ENCODE data around the gene SPIRE1. TPM values are rescaled to one million over a fixed set of nuclear protein-coding genes. Genes with fewer than 3 reads are reported as not detected.
"Not testable (repeated sequence)": the region's sequence is repeated elsewhere in the genome, so short reads cannot be mapped to it uniquely, and the experiment has no call there.

Gene SPIRE1
- total RNA-seq, 1 donor from 2014 or later = 8.4 TPM

DNA sequence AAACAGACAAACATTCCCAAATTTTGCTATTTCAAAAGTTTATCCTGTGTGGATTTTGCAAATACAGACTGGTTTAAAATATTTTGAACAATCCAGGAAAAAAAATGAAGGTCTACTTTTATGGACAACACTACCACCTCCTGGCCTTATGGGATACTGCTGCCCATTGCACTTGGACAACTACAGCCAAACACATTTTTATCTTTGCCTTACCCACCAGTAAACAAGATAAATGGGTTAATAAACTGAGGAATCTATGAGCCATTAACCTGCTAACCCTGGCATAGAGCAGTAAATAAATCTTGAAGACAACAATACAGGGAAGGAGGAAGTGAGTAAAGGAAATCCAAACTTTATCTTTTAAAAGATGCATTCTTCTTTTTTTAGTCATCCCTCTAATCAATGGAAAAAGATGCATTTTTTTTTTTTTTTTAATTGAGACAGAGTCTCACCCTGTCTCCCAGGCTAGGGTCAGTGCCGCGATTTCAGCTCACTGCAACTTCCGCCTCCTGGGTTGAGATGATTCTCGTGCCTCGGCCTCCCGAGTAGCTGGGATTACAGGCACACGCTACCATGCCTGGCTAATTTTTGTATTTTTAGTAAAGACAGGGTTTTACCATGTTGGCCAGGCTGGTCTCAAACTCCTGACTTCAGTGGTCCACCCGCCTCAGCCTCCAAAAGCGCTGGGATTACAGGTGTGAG is 2.1 kb upstream of the SPIRE1 start:
- DNase-seq = peak; percentile 83
- Mint-ChIP-seq H3K4me1 (peaks cover 17% of the 10 kb centered on the region), H3K27me3 (peaks cover 19% of the 10 kb centered on the region), H3K36me3 (ENCODE audit: low read depth) (peaks cover 2% of the 10 kb centered on the region), H3K4me3 (peak overlapping the region; percentile 19), H3K9me3 (no peaks in the 10 kb centered on the region), H3K27ac (no peak overlapping the region)
- intact Hi-C loops (cut with micrococcal nuclease) = loop anchor here (1.0 to 5.0 kb wide), 5 partner anchors 43 to 332 kb away; partner anchors contain the start of genes AFG3L2, CEP76, PRELID3A and PSMG2

DNA sequence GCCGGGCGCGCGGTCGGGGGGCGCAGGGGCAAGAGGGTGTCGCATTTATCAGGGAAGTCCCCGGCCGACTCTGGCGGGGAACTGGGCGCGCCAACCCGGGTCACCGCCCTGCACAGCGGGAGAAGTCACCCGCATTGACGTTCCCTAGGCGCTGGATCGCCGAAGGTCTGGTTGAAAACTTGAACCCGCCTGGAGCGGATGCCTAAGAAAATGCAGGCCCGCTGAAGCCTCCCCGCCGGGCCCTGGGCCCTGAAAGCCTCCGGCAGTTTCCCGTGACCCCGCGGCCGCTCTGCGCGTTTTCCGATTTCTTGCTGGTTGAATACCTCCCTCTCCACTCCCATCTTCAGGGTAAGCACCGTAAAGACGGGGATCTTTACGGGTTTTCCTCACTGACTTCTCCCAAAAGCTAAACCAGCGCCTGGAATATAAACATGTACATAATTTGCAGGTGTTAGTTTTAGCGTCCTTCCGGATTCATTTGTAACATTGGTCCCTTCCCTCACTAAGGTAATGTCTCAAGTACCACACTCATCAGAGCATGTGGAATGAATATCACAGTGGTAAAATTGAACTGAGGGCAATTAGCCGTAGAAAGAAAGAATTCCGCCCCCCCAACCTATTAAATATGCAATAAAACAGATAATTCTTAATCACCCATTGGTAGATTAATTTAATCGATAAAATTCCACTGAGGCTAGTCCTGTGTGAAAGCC is 675 bp upstream of the SPIRE1 start:
- H3K9me3 Mint-ChIP-seq = no peaks in the 10 kb centered on the region
- H3K27ac Mint-ChIP-seq = peak overlapping the region; percentile 77
- intact Hi-C loops (cut with micrococcal nuclease) = loop anchor here (1.0 to 5.0 kb wide), 5 partner anchors 44 to 350 kb away; partner anchors contain the start of genes AFG3L2, CEP76, PRELID3A and PSMG2
- peaks cover 4% of the 10 kb centered on the region for H3K36me3 Mint-ChIP-seq (ENCODE audit: low read depth)
- peak overlapping the region; percentile 75 for H3K4me3 Mint-ChIP-seq
- peaks cover 21% of the 10 kb centered on the region for H3K4me1 Mint-ChIP-seq
- H3K27me3 Mint-ChIP-seq = peaks cover 23% of the 10 kb centered on the region
- DNase-seq = no peak

DNA sequence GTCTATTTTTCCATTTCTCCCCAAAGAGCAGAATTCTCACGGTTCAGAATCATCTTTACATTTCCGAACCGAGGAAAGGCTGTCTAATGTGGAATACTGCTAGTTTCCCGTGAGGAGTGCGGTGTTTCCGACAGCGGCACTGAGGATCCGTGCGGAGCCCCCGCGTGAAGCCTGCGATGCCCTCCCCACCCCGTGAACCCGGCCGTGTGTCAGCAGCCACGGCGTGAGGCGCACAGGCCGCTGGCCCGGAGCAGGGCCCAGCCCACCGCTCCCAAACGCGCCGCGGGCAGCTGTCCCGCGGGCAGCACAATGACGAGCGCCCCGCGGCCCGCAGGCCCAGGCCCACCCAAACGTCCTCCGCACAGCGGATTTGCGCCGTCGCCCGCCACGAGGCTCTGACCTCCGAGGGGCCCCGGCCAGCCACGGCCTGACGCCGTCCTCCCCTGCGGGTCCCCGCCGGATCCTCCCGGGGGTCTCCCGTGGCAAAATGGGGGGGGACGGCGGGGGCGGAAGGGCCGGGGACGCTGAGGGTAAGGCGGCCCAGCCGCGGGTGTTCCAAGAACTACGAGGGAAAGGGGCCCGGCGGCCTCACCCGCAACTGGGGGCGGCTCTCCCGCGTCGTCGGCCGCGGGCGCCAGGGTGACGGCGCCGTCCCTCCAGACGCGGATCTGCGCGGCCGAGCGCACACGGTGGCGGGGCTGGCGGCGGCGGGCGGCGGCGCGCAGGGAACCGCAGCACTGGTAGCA is 796 bp downstream of the SPIRE1 start:
- intact Hi-C loops (cut with micrococcal nuclease) = loop anchor here (1.0 to 5.0 kb wide), 2 partner anchors 237 to 250 kb away; partner anchors contain the start of gene PRELID3A
- H3K27ac Mint-ChIP-seq = peak overlapping the region; percentile 75
- peaks cover 30% of the 10 kb centered on the region for H3K4me1 Mint-ChIP-seq
- H3K4me3 Mint-ChIP-seq = peak overlapping the region; percentile 86
- peaks cover 4% of the 10 kb centered on the region for H3K36me3 Mint-ChIP-seq (ENCODE audit: low read depth)
- DNase-seq = peak; percentile 76
- H3K27me3 Mint-ChIP-seq = peaks cover 23% of the 10 kb centered on the region
- H3K9me3 Mint-ChIP-seq = no peaks in the 10 kb centered on the region

DNA sequence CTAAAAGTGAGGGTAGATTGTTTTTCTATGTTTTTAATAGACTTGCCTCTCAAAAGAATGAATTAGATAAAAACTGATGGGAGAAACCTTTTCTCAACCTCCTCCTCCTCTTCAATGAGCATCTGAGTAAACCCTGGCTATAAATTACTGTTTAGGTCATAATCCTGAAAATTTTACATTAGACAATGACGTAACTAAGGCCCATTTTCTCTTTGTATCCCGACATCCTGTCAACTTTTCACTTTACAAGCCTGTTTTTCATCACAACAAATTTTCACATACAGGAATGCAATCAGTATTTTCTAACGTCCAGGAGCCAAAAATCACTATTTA is 1.3 kb downstream of the SPIRE1 start:
- H3K4me1 Mint-ChIP-seq = peaks cover 30% of the 10 kb centered on the region
- peak overlapping the region; percentile 75 for H3K27ac Mint-ChIP-seq
- DNase-seq = no peak
- H3K27me3 Mint-ChIP-seq = peaks cover 25% of the 10 kb centered on the region
- H3K36me3 Mint-ChIP-seq (ENCODE audit: low read depth) = peaks cover 4% of the 10 kb centered on the region
- no peaks in the 10 kb centered on the region for H3K9me3 Mint-ChIP-seq
- intact Hi-C loops (cut with micrococcal nuclease) = loop anchor here (5.0 kb wide), 1 partner anchor 249 kb away; the partner anchor contains the start of gene PRELID3A
- H3K4me3 Mint-ChIP-seq = peak overlapping the region; percentile 86

DNA sequence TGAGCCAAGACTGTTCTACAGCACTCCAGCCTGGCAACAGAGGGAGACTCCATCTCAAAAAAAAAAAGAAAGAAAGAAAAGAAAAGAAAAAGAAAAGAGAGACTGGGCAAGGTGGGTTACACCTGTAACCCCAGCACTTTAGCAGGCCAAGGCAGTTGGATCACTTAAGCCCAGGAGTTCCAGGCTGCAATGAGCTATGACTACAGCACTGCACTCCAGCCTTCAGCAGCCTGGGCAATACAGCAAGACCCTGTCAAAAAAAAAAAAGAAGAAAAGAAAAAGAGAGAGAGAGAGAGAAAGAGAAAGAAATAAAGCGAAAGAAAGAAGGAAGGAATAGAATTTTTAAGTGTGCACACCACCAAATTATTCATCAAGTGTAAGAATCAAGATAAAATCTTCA is 2.9 kb downstream of the SPIRE1 start:
- H3K4me3 Mint-ChIP-seq = peak overlapping the region; percentile 18
- intact Hi-C loops (cut with micrococcal nuclease) = loop anchor here (5.0 kb wide), 1 partner anchor 248 kb away; the partner anchor contains the start of gene PRELID3A

DNA sequence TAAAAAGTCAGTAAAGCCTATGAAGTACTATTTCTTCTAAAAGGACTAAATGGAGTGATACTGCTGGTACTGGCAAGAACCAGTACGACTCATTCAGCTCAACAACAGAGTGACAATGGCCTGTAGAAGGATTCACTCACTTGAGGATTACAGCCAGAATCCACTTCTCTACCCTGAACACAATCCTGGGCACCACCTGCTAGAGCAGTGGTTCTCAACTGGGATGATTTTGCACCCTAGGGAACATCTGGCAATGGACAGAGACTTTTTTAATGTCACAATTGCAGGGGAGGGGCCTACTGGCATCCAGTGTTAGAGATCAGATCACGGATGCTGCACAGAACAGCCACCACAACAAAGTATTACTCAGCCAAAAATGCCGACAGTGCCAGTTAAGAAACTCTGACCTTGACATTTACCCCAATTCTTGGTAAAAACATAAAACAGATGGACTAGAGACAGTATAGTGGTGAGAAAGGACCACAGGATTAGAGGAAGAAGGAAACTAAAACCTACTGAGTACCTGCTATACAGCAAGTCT is 5.0 kb downstream of the SPIRE1 start:
- Mint-ChIP-seq H3K9me3 (no peaks in the 10 kb centered on the region), H3K27ac (peak overlapping the region; percentile 43), H3K36me3 (ENCODE audit: low read depth) (peaks cover 4% of the 10 kb centered on the region), H3K27me3 (peaks cover 18% of the 10 kb centered on the region), H3K4me3 (peak overlapping the region; percentile 54), H3K4me1 (peaks cover 25% of the 10 kb centered on the region)
- peak; percentile 73 for DNase-seq
- intact Hi-C loops (cut with micrococcal nuclease) = no loop called here

More for the DNA sequence above, 2.9 kb downstream of the SPIRE1 start:
- Mint-ChIP-seq H3K27ac (no peak overlapping the region), H3K9me3 (no peaks in the 10 kb centered on the region), H3K36me3 (ENCODE audit: low read depth) (peaks cover 4% of the 10 kb centered on the region), H3K4me1 (peaks cover 30% of the 10 kb centered on the region), H3K27me3 (peaks cover 25% of the 10 kb centered on the region)
- DNase-seq = no peak

DNA sequence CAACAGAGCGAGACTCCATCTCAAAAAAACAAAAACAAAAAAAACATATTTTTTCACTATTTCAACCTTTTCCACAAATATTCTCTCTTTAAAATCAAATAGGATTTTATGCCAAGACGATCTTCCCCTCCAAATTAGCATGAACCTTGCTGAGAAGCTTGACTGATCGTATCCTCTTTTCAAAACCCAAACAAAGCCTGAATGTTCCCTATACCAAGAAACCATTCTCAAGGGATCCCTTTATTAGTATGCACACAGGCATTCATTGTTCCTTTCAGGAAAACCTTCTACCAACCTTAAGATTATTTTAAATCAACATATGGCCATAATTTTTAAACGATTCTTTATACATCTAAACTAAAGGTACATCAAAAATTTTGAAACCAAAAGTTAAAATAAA is 6.3 kb downstream of the SPIRE1 start:
- Mint-ChIP-seq H3K4me1 (peaks cover 22% of the 10 kb centered on the region), H3K9me3 (no peaks in the 10 kb centered on the region), H3K27ac (no peak overlapping the region), H3K4me3 (no peak overlapping the region), H3K36me3 (ENCODE audit: low read depth) (peaks cover 3% of the 10 kb centered on the region), H3K27me3 (peaks cover 15% of the 10 kb centered on the region)
- DNase-seq = no peak
- intact Hi-C loops (cut with micrococcal nuclease) = no loop called here

DNA sequence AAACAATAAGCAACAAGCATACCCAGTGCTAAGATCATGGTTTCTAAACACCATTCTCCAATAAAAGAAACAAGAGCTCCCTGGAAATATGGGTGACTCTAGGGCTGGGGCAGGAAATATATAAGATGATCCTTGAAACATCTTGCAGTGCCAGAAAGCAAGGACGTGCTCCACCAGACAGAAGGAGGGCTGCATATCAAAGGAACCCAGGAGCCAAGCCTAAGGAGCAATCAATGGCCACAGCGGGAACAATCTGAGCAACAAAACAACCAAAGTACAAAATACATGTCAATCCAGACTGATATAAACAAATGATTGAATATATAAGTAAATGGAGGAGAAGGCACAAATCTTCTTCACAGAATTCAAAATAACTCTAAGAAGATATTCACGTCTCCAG is 10.1 kb downstream of the SPIRE1 start:
- Mint-ChIP-seq H3K4me1 (peaks cover 5% of the 10 kb centered on the region), H3K27me3 (peaks cover 14% of the 10 kb centered on the region), H3K4me3 (no peak overlapping the region), H3K9me3 (no peaks in the 10 kb centered on the region), H3K27ac (no peak overlapping the region), H3K36me3 (ENCODE audit: low read depth) (no peaks in the 10 kb centered on the region)
- intact Hi-C loops (cut with micrococcal nuclease) = no loop called here
- no peak for DNase-seq

DNA sequence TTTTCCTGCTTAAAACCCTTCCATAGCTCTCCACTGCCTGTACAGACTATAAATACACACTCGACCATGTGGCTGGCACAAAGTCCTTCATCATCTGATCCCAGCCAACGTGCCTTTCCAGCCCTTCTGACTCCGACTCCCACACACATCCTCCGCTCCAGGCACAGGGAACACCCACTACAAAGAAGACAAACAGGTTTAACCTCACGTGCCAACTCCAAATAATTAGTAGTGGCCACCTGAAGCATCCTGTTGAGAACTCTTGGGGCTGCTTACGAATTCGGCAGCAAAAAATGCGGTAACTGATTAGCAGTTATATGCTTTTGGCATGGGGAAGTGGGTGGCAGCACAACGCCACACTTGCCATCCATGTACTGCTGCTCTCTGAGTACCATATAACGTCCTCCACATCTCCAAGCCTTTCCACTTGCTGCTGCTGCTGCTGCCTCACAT is 12.1 kb downstream of the SPIRE1 start:
- Mint-ChIP-seq H3K27me3 (peaks cover 19% of the 10 kb centered on the region), H3K4me3 (no peak overlapping the region), H3K4me1 (no peaks in the 10 kb centered on the region), H3K27ac (no peak overlapping the region), H3K36me3 (ENCODE audit: low read depth) (no peaks in the 10 kb centered on the region), H3K9me3 (no peaks in the 10 kb centered on the region)
- DNase-seq = no peak
- intact Hi-C loops (cut with micrococcal nuclease) = no loop called here

DNA sequence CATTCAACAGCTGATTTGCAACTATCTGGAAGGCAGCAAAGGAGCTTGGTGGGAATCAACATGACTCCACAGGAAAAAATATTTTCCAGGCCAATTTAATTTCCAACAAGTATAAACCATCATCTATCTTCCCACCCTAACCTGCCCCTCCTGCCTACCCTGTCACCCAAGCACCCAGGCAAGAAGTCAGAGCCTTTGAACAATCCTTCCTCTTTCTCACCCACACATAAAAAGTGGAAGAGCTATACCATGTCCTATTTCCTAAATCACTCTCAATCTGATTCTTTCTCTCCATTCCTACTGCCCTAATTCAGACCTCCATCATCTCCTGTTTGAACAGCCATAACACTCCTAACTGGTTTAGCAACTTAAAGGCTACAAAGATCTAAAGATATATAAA is 12.7 kb downstream of the SPIRE1 start:
- intact Hi-C loops (cut with micrococcal nuclease) = no loop called here
- H3K9me3 Mint-ChIP-seq = no peaks in the 10 kb centered on the region
- H3K36me3 Mint-ChIP-seq (ENCODE audit: low read depth) = no peaks in the 10 kb centered on the region
- H3K4me1 Mint-ChIP-seq = no peaks in the 10 kb centered on the region
- H3K27me3 Mint-ChIP-seq = peaks cover 24% of the 10 kb centered on the region
- no peak overlapping the region for H3K27ac Mint-ChIP-seq
- peak; percentile 22 for DNase-seq
- no peak overlapping the region for H3K4me3 Mint-ChIP-seq

DNA sequence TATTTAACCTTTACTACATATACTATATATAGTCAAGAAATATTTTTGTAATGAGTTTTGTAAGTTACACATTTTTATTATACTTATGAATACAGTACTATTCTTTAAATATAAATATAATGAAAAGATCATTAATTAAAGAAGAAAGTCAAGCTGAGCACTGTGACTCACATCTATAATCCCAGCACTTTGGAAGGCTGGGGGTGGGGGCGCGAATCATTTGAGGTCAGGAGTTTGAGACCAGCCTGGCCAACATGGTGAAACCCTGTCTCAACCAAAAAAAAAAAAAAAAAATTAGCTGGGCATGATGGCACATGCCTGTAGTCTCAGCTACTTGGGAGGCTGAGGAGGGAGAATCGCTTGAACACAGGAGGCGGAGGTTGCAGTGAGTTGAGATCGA is 14.2 kb downstream of the SPIRE1 start:
- H3K4me3 Mint-ChIP-seq; H3K36me3 Mint-ChIP-seq (ENCODE audit: low read depth); H3K27ac Mint-ChIP-seq; H3K4me1 Mint-ChIP-seq; intact Hi-C loops (cut with micrococcal nuclease); DNase-seq; H3K9me3 Mint-ChIP-seq: not testable (repeated sequence)
- H3K27me3 Mint-ChIP-seq = peaks cover 24% of the 10 kb centered on the region

DNA sequence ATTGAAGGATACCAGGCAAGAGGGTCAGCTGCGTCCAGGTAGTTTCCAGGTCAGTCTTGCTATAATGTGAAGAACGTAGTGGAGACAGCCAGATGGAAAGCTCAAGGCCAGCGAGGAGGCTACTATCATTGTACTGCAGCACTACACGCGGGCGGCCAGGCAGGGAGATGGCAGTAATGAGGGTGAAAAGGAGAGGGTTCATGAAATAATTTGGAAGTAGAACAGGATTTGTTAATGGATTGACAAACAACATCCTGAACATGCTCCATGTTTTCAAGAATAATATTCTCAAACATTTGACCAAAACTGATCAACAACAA is 17.1 kb downstream of the SPIRE1 start:
- Mint-ChIP-seq H3K9me3 (no peaks in the 10 kb centered on the region), H3K36me3 (ENCODE audit: low read depth) (no peaks in the 10 kb centered on the region), H3K4me3 (no peak overlapping the region), H3K27me3 (peaks cover 25% of the 10 kb centered on the region), H3K4me1 (no peaks in the 10 kb centered on the region), H3K27ac (no peak overlapping the region)
- no peak for DNase-seq
- intact Hi-C loops (cut with micrococcal nuclease) = no loop called here

DNA sequence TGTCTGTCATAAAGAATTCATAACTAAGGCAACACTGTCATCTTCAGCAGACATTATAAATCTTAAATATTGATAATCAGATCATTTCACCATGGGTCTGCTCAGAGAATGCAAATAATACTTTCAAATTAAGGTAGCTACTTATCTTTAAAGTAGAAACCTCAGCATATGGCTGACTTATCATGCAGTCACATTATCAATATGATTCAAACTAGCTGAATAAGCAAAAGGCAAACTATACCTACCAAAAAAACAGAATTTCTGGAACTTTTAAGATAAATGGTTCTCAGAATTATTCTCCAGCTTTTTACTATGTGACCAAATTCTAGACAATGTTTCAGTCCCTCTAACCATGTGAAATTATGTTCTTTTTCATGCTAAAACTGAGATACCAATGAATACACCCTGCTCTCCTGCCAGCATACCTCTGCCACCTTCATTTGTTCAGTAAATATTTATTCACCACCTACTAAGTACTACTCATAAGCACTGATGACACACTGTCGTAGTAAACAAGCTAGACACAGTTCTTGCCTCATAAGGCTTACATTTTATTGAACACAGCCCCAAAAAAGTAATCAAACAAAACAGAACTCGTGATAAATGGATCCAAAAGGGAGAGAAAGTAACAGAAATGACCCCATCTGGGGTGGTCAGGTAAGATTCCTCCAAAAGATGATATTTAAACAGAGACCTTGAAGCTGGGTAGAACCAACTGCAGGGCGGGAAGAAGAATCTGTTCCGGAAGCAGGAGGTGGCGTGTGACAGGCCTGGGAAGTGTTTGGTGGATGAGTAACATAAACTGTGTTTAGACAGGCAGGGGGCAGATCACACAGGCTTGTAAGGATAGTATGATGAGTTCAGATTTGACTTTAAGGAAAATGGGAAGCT is 17.7 kb downstream of the SPIRE1 start:
- Mint-ChIP-seq H3K9me3 (no peaks in the 10 kb centered on the region), H3K4me3 (no peak overlapping the region), H3K27ac (no peak overlapping the region), H3K27me3 (peaks cover 19% of the 10 kb centered on the region), H3K36me3 (ENCODE audit: low read depth) (no peaks in the 10 kb centered on the region), H3K4me1 (no peaks in the 10 kb centered on the region)
- intact Hi-C loops (cut with micrococcal nuclease) = no loop called here
- DNase-seq = no peak

Data from activated CD4-positive, alpha-beta T cell treated with anti-CD3 and anti-CD28 coated beads, Interleukin-2, amount 10 ng/mL, durations not matched to agents 24 days and 14 days (primary cell).